Activated naive CD4-positive, alpha-beta T cell treated with anti-CD3 and anti-CD28 coated beads for 36 hours (primary cell): Measurements from ENCODE around the gene CBY2. TPM values are rescaled to one million over a fixed set of nuclear protein-coding genes. Genes with fewer than 3 reads are reported as not detected.
A peak's percentile ranks its signal among the peaks of the same experiment; 100 is the strongest.

Experiments
- CTCF ChIA-PET: fragments of 350-600 bp; sonication (Branson Sonifier 250); formaldehyde crosslinking; loops from one replicate; lab custom pipeline; 2021; ENCODE audit warnings: antibody characterized with exemption; lab: Charles Lee
- DNase-seq: peaks from one replicate; pipeline ENCODE4 v3.0.0-alpha.2; 2020
- H3K27ac Mint-ChIP-seq: one replicate; pipeline ENCODE4 v1.8.0; 2021; ENCODE audit warnings: mild to moderate bottlenecking, mixed read lengths
- H3K27me3 Mint-ChIP-seq: one replicate; pipeline ENCODE4 v1.8.0; 2021; ENCODE audit warnings: low read depth, mixed read lengths
- H3K36me3 Mint-ChIP-seq: one replicate; pipeline ENCODE4 v1.8.0; 2021; ENCODE audit warnings: low read depth, mixed read lengths
- H3K4me1 Mint-ChIP-seq: one replicate; pipeline ENCODE4 v1.8.0; 2021; ENCODE audit warnings: low read depth, mixed read lengths
- H3K4me3 Mint-ChIP-seq: one replicate; pipeline ENCODE4 v1.8.0; 2021; ENCODE audit warnings: mild to moderate bottlenecking, moderate library complexity, mixed read lengths
- H3K9me3 Mint-ChIP-seq: one replicate; pipeline ENCODE4 v1.8.0; 2021; ENCODE audit warnings: mixed read lengths
- intact Hi-C: fragments of 100-400 bp; cut with micrococcal nuclease; formaldehyde crosslinking; loops from one replicate; pipeline ENCODE4 v1.15.1; 2023
- total RNA-seq, 2 experiments: library from RNA; stranded (reverse); gene quantifications; one replicate each; pipeline ENCODE4 v1.2.3, GENCODE V29; 2021

The CBY2 gene
- total RNA-seq, 2 experiments from 2014 or later: not detected

- Mint-ChIP-seq H3K4me1 (no peaks in the 10 kb centered on the region), H3K36me3 (no peaks in the 10 kb centered on the region), H3K9me3 (no peaks in the 10 kb centered on the region), H3K4me3 (no peak overlapping the region), H3K27me3 (peaks cover 3% of the 10 kb centered on the region), H3K27ac (no peak overlapping the region)
- intact Hi-C loops: no loop called here
- CTCF ChIA-PET: interaction anchor here (0.5 to 0.7 kb wide), 3 partner anchors 22 to 407 kb away, joined by 3 read pairs; no protein-coding TSS in a partner anchor
- DNase-seq: no peak
Measured at GRCh38 chr13:45682494-45683008, 19.6 kb upstream of the CBY2 start.

GRCh38 chr13:45683701-45684100, 18.4 kb upstream of the CBY2 start:
- CTCF ChIA-PET: interaction anchor here (0.7 to 1.4 kb wide), 5 partner anchors 12 to 65 kb away, joined by 3 to 5 read pairs (median 3); no protein-coding TSS in a partner anchor
- intact Hi-C loops: no loop called here
- H3K9me3 Mint-ChIP-seq: no peaks in the 10 kb centered on the region
- DNase-seq: no peak
- no peaks in the 10 kb centered on the region for H3K36me3 Mint-ChIP-seq
- no peaks in the 10 kb centered on the region for H3K4me1 Mint-ChIP-seq
- no peak overlapping the region for H3K27ac Mint-ChIP-seq
- H3K27me3 Mint-ChIP-seq: no peaks in the 10 kb centered on the region
- H3K4me3 Mint-ChIP-seq: no peak overlapping the region

GRCh38 chr13:45688577-45688976, 13.5 kb upstream of the CBY2 start:
- CTCF ChIA-PET: no interaction called here
- peaks cover 3% of the 10 kb centered on the region for H3K9me3 Mint-ChIP-seq

GRCh38 chr13:45690636-45691035, 11.5 kb upstream of the CBY2 start:
- peaks cover 3% of the 10 kb centered on the region for H3K9me3 Mint-ChIP-seq
- H3K27ac Mint-ChIP-seq: no peak overlapping the region
- no peaks in the 10 kb centered on the region for H3K27me3 Mint-ChIP-seq
- no peak for DNase-seq
- intact Hi-C loops: no loop called here
- no peaks in the 10 kb centered on the region for H3K36me3 Mint-ChIP-seq
- no peak overlapping the region for H3K4me3 Mint-ChIP-seq
- CTCF ChIA-PET: interaction anchor here (0.5 to 1.8 kb wide), 3 partner anchors 10 to 172 kb away, joined by 3 to 4 read pairs (median 3); no protein-coding TSS in a partner anchor
- H3K4me1 Mint-ChIP-seq: peaks cover 9% of the 10 kb centered on the region

More at GRCh38 chr13:45688577-45688976, 13.5 kb upstream of the CBY2 start:
- H3K27me3 Mint-ChIP-seq: no peaks in the 10 kb centered on the region
- no peaks in the 10 kb centered on the region for H3K4me1 Mint-ChIP-seq
- H3K27ac Mint-ChIP-seq: no peak overlapping the region
- H3K4me3 Mint-ChIP-seq: no peak overlapping the region
- intact Hi-C loops: no loop called here
- DNase-seq: no peak
- H3K36me3 Mint-ChIP-seq: no peaks in the 10 kb centered on the region

GRCh38 chr13:45691251-45691650, 10.9 kb upstream of the CBY2 start:
- H3K27ac Mint-ChIP-seq: no peak overlapping the region
- CTCF ChIA-PET: interaction anchor here (1.0 kb wide), 1 partner anchor 26 kb away, joined by 3 read pairs; no protein-coding TSS in a partner anchor
- no peaks in the 10 kb centered on the region for H3K27me3 Mint-ChIP-seq
- DNase-seq: no peak
- intact Hi-C loops: no loop called here
- H3K4me3 Mint-ChIP-seq: no peak overlapping the region
- no peaks in the 10 kb centered on the region for H3K36me3 Mint-ChIP-seq
- peaks cover 14% of the 10 kb centered on the region for H3K4me1 Mint-ChIP-seq
- peaks cover 3% of the 10 kb centered on the region for H3K9me3 Mint-ChIP-seq

GRCh38 chr13:45691667-45692066, 10.5 kb upstream of the CBY2 start:
- H3K27ac Mint-ChIP-seq: no peak overlapping the region
- H3K9me3 Mint-ChIP-seq: peaks cover 3% of the 10 kb centered on the region
- CTCF ChIA-PET: no interaction called here
- H3K4me1 Mint-ChIP-seq: peaks cover 18% of the 10 kb centered on the region
- no peaks in the 10 kb centered on the region for H3K36me3 Mint-ChIP-seq
- H3K4me3 Mint-ChIP-seq: no peak overlapping the region
- H3K27me3 Mint-ChIP-seq: no peaks in the 10 kb centered on the region
- DNase-seq: no peak
- intact Hi-C loops: no loop called here

GRCh38 chr13:45695198-45695730, 6.9 kb upstream of the CBY2 start:
- H3K4me1 Mint-ChIP-seq: peaks cover 19% of the 10 kb centered on the region
- no peak overlapping the region for H3K4me3 Mint-ChIP-seq
- H3K36me3 Mint-ChIP-seq: no peaks in the 10 kb centered on the region
- intact Hi-C loops: no loop called here
- H3K27ac Mint-ChIP-seq: peak overlapping the region; percentile 59
- H3K9me3 Mint-ChIP-seq: peaks cover 3% of the 10 kb centered on the region
- DNase-seq: peak; percentile 46
- no peaks in the 10 kb centered on the region for H3K27me3 Mint-ChIP-seq
- CTCF ChIA-PET: interaction anchor here (1.1 to 1.3 kb wide), 2 partner anchors 11 to 71 kb away, joined by 4 read pairs; no protein-coding TSS in a partner anchor

GRCh38 chr13:45696610-45697226, 5.4 kb upstream of the CBY2 start:
- Mint-ChIP-seq H3K27me3 (no peaks in the 10 kb centered on the region), H3K27ac (no peak overlapping the region), H3K9me3 (peaks cover 3% of the 10 kb centered on the region), H3K4me3 (no peak overlapping the region), H3K4me1 (peaks cover 29% of the 10 kb centered on the region), H3K36me3 (no peaks in the 10 kb centered on the region)
- CTCF ChIA-PET: no interaction called here
- intact Hi-C loops: no loop called here
- no peak for DNase-seq

- intact Hi-C loops: no loop called here
- H3K36me3 Mint-ChIP-seq: no peaks in the 10 kb centered on the region
- DNase-seq: peak; percentile 43
- no peaks in the 10 kb centered on the region for H3K27me3 Mint-ChIP-seq
- no peak overlapping the region for H3K4me3 Mint-ChIP-seq
- H3K27ac Mint-ChIP-seq: peak overlapping the region; percentile 68
- H3K4me1 Mint-ChIP-seq: peaks cover 22% of the 10 kb centered on the region
- CTCF ChIA-PET: interaction anchor here (0.5 to 1.6 kb wide), 3 partner anchors 9 to 622 kb away, joined by 3 to 4 read pairs (median 3); no protein-coding TSS in a partner anchor
- H3K9me3 Mint-ChIP-seq: no peaks in the 10 kb centered on the region
Measured at GRCh38 chr13:45700971-45701900, 884 bp upstream of the CBY2 start.

GRCh38 chr13:45702869-45703391, 810 bp downstream of the CBY2 start:
- no peaks in the 10 kb centered on the region for H3K36me3 Mint-ChIP-seq
- CTCF ChIA-PET: no interaction called here
- H3K4me1 Mint-ChIP-seq: peaks cover 17% of the 10 kb centered on the region
- intact Hi-C loops: no loop called here
- no peak overlapping the region for H3K27ac Mint-ChIP-seq
- no peaks in the 10 kb centered on the region for H3K27me3 Mint-ChIP-seq
- H3K4me3 Mint-ChIP-seq: no peak overlapping the region
- no peaks in the 10 kb centered on the region for H3K9me3 Mint-ChIP-seq
- DNase-seq: no peak

GRCh38 chr13:45704211-45704739, 2.2 kb downstream of the CBY2 start:
- CTCF ChIA-PET: interaction anchor here (0.6 to 1.0 kb wide), 2 partner anchors 13 to 21 kb away, joined by 3 to 4 read pairs; no protein-coding TSS in a partner anchor
- peaks cover 17% of the 10 kb centered on the region for H3K4me1 Mint-ChIP-seq
- H3K4me3 Mint-ChIP-seq: no peak overlapping the region
- H3K36me3 Mint-ChIP-seq: no peaks in the 10 kb centered on the region
- H3K9me3 Mint-ChIP-seq: no peaks in the 10 kb centered on the region
- intact Hi-C loops: no loop called here
- no peaks in the 10 kb centered on the region for H3K27me3 Mint-ChIP-seq
- H3K27ac Mint-ChIP-seq: no peak overlapping the region
- no peak for DNase-seq
